Measurements from ENCODE around the gene U2AF2.
A peak's percentile ranks its signal among the peaks of the same experiment; 100 is the strongest.
"Not testable (repeated sequence)": the region's sequence is repeated elsewhere in the genome, so short reads cannot be mapped to it uniquely, and the experiment has no call there.

The U2AF2 gene

GRCh38 chr19:55698256-55698655, 43.4 kb downstream of the U2AF2 start:
- peak; percentile 22 for DNase-seq
- no peak overlapping the region for H3K4me3 Mint-ChIP-seq
- no peak overlapping the region for H3K27ac Mint-ChIP-seq
- no peaks in the 10 kb centered on the region for H3K9me3 Mint-ChIP-seq
- no peaks in the 10 kb centered on the region for H3K4me1 Mint-ChIP-seq (ENCODE audit: low read depth)
- H3K27me3 Mint-ChIP-seq, result no peaks in the 10 kb centered on the region
- peaks cover 75% of the 10 kb centered on the region for H3K36me3 Mint-ChIP-seq (ENCODE audit: low read depth)

- DNase-seq, result no peak
- Mint-ChIP-seq H3K27ac (no peak overlapping the region), H3K9me3 (no peaks in the 10 kb centered on the region), H3K27me3 (no peaks in the 10 kb centered on the region), H3K4me1 (ENCODE audit: low read depth) (peaks cover 6% of the 10 kb centered on the region), H3K36me3 (ENCODE audit: low read depth) (peaks cover 75% of the 10 kb centered on the region), H3K4me3 (no peak overlapping the region)
Observed at GRCh38 chr19:55699221-55699620, 44.4 kb downstream of the U2AF2 start.

- H3K27me3 Mint-ChIP-seq, result no peaks in the 10 kb centered on the region
- H3K4me3 Mint-ChIP-seq, result no peak overlapping the region
- peaks cover 74% of the 10 kb centered on the region for H3K36me3 Mint-ChIP-seq (ENCODE audit: low read depth)
- no peak overlapping the region for H3K27ac Mint-ChIP-seq
- H3K9me3 Mint-ChIP-seq, result no peaks in the 10 kb centered on the region
- H3K4me1 Mint-ChIP-seq (ENCODE audit: low read depth), result peaks cover 6% of the 10 kb centered on the region
- DNase-seq, result no peak
Observed at GRCh38 chr19:55700813-55701212, 46.0 kb downstream of the U2AF2 start.

GRCh38 chr19:55702131-55702627, 47.3 kb downstream of the U2AF2 start:
- Mint-ChIP-seq H3K27ac (no peak overlapping the region), H3K4me3 (no peak overlapping the region), H3K9me3 (no peaks in the 10 kb centered on the region), H3K27me3 (no peaks in the 10 kb centered on the region), H3K36me3 (ENCODE audit: low read depth) (peaks cover 60% of the 10 kb centered on the region), H3K4me1 (ENCODE audit: low read depth) (peaks cover 6% of the 10 kb centered on the region)
- DNase-seq, result peak; percentile 25

GRCh38 chr19:55703790-55704215, 49.0 kb downstream of the U2AF2 start:
- Mint-ChIP-seq H3K36me3 (ENCODE audit: low read depth) (peaks cover 49% of the 10 kb centered on the region), H3K4me3 (no peak overlapping the region), H3K4me1 (ENCODE audit: low read depth) (peaks cover 6% of the 10 kb centered on the region), H3K9me3 (no peaks in the 10 kb centered on the region), H3K27me3 (no peaks in the 10 kb centered on the region), H3K27ac (no peak overlapping the region)
- peak; percentile 64 for DNase-seq

- DNase-seq, result no peak
- no peaks in the 10 kb centered on the region for H3K9me3 Mint-ChIP-seq
- peaks cover 6% of the 10 kb centered on the region for H3K4me1 Mint-ChIP-seq (ENCODE audit: low read depth)
- H3K4me3 Mint-ChIP-seq, result no peak overlapping the region
- H3K27me3 Mint-ChIP-seq, result no peaks in the 10 kb centered on the region
- H3K27ac Mint-ChIP-seq, result no peak overlapping the region
- H3K36me3 Mint-ChIP-seq (ENCODE audit: low read depth), result peaks cover 41% of the 10 kb centered on the region
Observed at GRCh38 chr19:55704494-55705245, 49.8 kb downstream of the U2AF2 start.

- no peak for DNase-seq
- H3K27me3 Mint-ChIP-seq, result no peaks in the 10 kb centered on the region
- H3K4me1 Mint-ChIP-seq (ENCODE audit: low read depth), result peaks cover 6% of the 10 kb centered on the region
- H3K36me3 Mint-ChIP-seq (ENCODE audit: low read depth), result peaks cover 32% of the 10 kb centered on the region
- no peak overlapping the region for H3K4me3 Mint-ChIP-seq
- no peak overlapping the region for H3K27ac Mint-ChIP-seq
- no peaks in the 10 kb centered on the region for H3K9me3 Mint-ChIP-seq
Observed at GRCh38 chr19:55705972-55706371, 51.1 kb downstream of the U2AF2 start.

- peaks cover 3% of the 10 kb centered on the region for H3K9me3 Mint-ChIP-seq
- no peak overlapping the region for H3K27ac Mint-ChIP-seq
- peaks cover 15% of the 10 kb centered on the region for H3K27me3 Mint-ChIP-seq
- H3K4me1 Mint-ChIP-seq (ENCODE audit: low read depth), result no peaks in the 10 kb centered on the region
- no peaks in the 10 kb centered on the region for H3K36me3 Mint-ChIP-seq (ENCODE audit: low read depth)
- H3K4me3 Mint-ChIP-seq, result no peak overlapping the region
- no peak for DNase-seq
Observed at GRCh38 chr19:55711719-55712118, 56.9 kb downstream of the U2AF2 start.

GRCh38 chr19:55712804-55713631, 58.2 kb downstream of the U2AF2 start:
- Mint-ChIP-seq H3K9me3 (peaks cover 3% of the 10 kb centered on the region), H3K4me3 (no peak overlapping the region), H3K4me1 (ENCODE audit: low read depth) (no peaks in the 10 kb centered on the region), H3K27ac (no peak overlapping the region), H3K36me3 (ENCODE audit: low read depth) (no peaks in the 10 kb centered on the region), H3K27me3 (peaks cover 26% of the 10 kb centered on the region)
- DNase-seq, result no peak

- peaks cover 54% of the 10 kb centered on the region for H3K27me3 Mint-ChIP-seq
- no peaks in the 10 kb centered on the region for H3K36me3 Mint-ChIP-seq (ENCODE audit: low read depth)
- H3K9me3 Mint-ChIP-seq, result peaks cover 12% of the 10 kb centered on the region
- no peaks in the 10 kb centered on the region for H3K4me1 Mint-ChIP-seq (ENCODE audit: low read depth)
- DNase-seq, result no peak
- no peak overlapping the region for H3K4me3 Mint-ChIP-seq
- no peak overlapping the region for H3K27ac Mint-ChIP-seq
Observed at GRCh38 chr19:55716531-55716930, 61.7 kb downstream of the U2AF2 start.

- Mint-ChIP-seq H3K9me3 (peaks cover 19% of the 10 kb centered on the region), H3K4me1 (ENCODE audit: low read depth) (no peaks in the 10 kb centered on the region), H3K36me3 (ENCODE audit: low read depth) (no peaks in the 10 kb centered on the region), H3K27ac (no peak overlapping the region), H3K27me3 (peaks cover 57% of the 10 kb centered on the region), H3K4me3 (no peak overlapping the region)
- DNase-seq, result no peak
Observed at GRCh38 chr19:55717251-55717650, 62.4 kb downstream of the U2AF2 start.

GRCh38 chr19:55717879-55718711, 63.3 kb downstream of the U2AF2 start:
- not testable (repeated sequence) for DNase-seq; H3K4me3 Mint-ChIP-seq; H3K36me3 Mint-ChIP-seq (ENCODE audit: low read depth); H3K27ac Mint-ChIP-seq; H3K4me1 Mint-ChIP-seq (ENCODE audit: low read depth)
- Mint-ChIP-seq H3K27me3 (peaks cover 63% of the 10 kb centered on the region), H3K9me3 (peaks cover 21% of the 10 kb centered on the region)

- H3K9me3 Mint-ChIP-seq, result peaks cover 21% of the 10 kb centered on the region
- H3K27ac Mint-ChIP-seq, result no peak overlapping the region
- no peaks in the 10 kb centered on the region for H3K36me3 Mint-ChIP-seq (ENCODE audit: low read depth)
- no peak for DNase-seq
- no peaks in the 10 kb centered on the region for H3K4me1 Mint-ChIP-seq (ENCODE audit: low read depth)
- H3K4me3 Mint-ChIP-seq, result no peak overlapping the region
- H3K27me3 Mint-ChIP-seq, result peaks cover 59% of the 10 kb centered on the region
Observed at GRCh38 chr19:55720214-55720746, 65.4 kb downstream of the U2AF2 start.

- Mint-ChIP-seq H3K27me3 (peaks cover 62% of the 10 kb centered on the region), H3K4me3 (no peak overlapping the region), H3K9me3 (peaks cover 21% of the 10 kb centered on the region), H3K27ac (no peak overlapping the region), H3K4me1 (ENCODE audit: low read depth) (no peaks in the 10 kb centered on the region), H3K36me3 (ENCODE audit: low read depth) (no peaks in the 10 kb centered on the region)
- no peak for DNase-seq
Observed at GRCh38 chr19:55720801-55721200, 66.0 kb downstream of the U2AF2 start.
